NK-92 treated with Interleukin-12 subunit alpha and Interleukin-12 subunit beta, amount 100 ng/mL, for 24 hours (cell line): ENCODE measurements around the gene ZBTB49.
A peak's percentile ranks its signal among the peaks of the same experiment; 100 is the strongest.
"Not testable (repeated sequence)": the region's sequence is repeated elsewhere in the genome, so short reads cannot be mapped to it uniquely, and the experiment has no call there.

Experiments used
- DNase-seq: peaks from one replicate; lab custom pipeline; 2025; lab: John Stamatoyannopoulos, UW

The ZBTB49 gene

GRCh38 chr4:4325321-4325720 lies 35.3 kb downstream of the ZBTB49 start:
- no peak for DNase-seq

- DNase-seq = no peak
Measured at GRCh38 chr4:4326166-4326565, 36.1 kb downstream of the ZBTB49 start.

DNA sequence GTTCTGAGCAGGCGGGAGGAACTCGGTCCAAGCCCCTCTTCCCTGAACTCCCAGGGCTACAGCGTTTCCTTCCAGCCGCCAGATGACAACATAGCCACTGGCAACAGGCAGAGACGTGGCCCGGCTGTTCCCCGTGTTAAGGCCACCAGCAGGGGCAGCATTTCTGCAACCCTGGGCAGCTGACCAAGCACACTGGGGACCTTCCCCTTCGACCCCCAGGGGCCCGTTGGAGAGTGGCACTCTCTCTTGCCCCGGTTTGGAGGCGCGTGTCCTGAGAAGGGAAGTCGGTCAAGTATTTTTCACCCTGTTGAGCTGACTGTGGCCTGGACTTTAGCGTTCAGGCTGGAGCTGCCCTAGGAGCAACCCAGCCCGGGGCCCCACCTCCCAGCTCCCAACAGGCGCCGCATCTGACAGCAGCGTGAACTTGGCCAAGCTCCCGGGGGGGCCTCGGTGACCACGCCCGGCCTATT lies 37.6 kb downstream of the ZBTB49 start:
- no peak for DNase-seq

- no peak for DNase-seq
Measured at GRCh38 chr4:4328206-4328605, 38.2 kb downstream of the ZBTB49 start.

DNA sequence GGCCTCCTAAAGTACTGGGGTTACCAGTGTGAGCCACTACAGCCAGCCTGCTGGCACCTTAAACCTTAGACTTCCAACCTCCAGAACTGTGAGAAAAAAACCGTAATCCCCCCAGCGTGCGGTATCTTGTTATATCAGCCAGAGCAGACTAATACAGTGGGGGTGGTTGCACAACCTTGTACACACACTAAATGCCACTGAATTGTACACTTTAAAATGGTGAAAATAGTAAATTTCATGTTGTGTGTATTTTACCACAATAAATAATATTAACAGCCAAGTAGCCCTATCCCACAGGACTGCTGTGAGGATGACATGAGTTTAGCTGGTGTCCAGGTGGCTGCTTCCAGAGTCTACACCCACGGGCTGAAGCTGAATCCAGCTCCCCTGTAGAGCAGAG lies 38.8 kb downstream of the ZBTB49 start:
- DNase-seq = no peak

GRCh38 chr4:4329496-4329895 lies 39.4 kb downstream of the ZBTB49 start:
- no peak for DNase-seq

GRCh38 chr4:4330794-4331193 lies 40.7 kb downstream of the ZBTB49 start:
- no peak for DNase-seq

DNA sequence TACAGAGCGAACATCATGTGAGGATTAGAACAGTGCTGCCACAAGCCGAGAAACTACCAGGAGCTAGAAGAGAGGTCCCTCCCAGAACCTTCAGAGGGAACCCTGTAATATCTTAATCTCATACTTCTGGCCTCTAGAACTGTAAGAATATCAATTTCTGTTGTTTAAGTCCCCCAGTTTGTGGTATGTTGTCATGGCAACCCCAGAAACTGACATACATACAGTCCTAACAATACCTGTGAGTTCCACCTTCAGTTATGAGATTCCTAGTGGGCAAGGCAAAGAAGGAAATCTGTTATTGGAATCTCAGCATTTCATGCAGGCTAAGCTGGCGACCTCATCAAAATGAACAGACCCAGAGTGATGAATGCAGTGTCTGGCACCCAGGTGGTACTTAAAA lies 42.5 kb downstream of the ZBTB49 start:
- DNase-seq = no peak

- DNase-seq = no peak
Measured at GRCh38 chr4:4333265-4333706, 43.2 kb downstream of the ZBTB49 start.

GRCh38 chr4:4334798-4335520 lies 44.9 kb downstream of the ZBTB49 start:
- peak; percentile 43 for DNase-seq

DNA sequence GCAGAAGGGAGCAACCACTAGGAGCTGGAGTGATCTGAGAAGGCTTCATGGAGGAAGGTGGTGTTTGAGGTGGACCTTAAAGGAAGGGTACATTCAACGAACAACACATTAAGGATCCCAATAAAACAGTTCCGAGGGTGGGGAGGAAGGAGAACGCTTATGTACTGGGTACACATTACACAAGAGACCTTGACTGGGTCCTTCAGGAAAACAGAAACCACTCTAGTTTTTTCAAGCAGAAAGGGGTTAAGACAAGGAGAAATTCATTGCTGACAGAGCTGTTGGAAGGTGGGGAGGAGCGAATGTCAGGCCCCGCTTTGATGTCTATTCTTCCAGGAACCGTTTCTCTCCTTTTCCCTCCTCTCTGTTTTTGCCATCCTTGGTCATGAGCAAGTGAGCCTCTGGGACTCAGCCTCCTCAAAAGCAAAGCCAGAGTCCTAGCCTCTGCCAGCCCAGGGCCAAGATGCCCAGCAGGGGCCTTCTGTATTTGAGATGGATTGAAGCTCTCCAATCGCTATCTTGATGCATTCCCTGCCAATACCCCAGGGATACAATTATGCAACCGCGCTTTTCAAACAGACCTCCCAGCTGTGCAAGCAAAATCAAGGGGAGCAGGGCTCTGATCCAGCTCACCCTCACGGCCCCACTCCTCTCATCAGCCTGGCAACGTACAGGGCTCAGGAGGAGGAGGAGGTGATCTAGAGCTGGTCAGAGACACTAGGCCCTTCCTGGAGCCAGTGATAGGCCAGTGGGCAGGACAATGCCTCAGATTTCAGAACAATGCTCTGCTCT lies 48.4 kb downstream of the ZBTB49 start:
- DNase-seq = no peak

GRCh38 chr4:4339504-4340085 lies 49.5 kb downstream of the ZBTB49 start:
- no peak for DNase-seq

- no peak for DNase-seq
Measured at GRCh38 chr4:4341861-4342650, 52.0 kb downstream of the ZBTB49 start.

DNA sequence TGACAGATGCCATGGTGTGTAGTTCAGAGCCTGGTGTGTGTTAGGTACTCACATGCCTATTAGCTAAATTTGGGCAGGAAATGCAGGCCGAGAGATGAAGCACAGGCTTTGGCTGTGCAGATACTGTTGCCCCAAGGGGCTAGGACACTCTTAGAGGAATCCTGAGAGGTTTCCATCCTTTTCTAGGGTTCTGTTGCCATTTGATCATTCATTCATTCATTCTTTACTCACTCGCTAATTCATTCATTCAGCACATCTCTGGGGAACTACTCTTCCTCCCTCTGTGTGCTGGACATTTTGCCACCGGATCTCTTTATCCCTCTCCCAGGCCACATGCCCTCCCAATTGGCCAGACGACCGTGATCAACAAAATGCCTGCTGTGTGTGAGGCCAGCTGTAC lies 53.0 kb downstream of the ZBTB49 start:
- no peak for DNase-seq

- DNase-seq = no peak
Measured at GRCh38 chr4:4344915-4345527, 55.0 kb downstream of the ZBTB49 start.

DNA sequence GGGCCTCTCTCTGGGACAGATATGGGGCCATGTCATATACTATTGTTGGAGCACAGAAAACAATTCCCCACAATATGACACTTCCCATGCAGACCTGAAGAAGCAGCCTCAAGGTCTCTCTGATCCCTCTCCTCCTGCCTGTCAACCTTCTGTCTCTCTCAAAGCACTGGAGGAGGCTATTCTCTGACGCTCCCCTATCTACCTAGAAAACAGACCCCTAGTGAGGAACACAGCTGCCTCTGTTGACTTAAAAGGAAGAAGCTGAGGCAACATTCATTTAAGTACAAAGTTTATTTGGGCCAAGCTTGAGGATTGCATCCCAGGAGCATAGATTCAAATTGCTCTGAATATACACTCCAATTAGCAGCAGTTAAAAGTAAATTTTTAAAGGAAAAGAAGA lies 57.5 kb downstream of the ZBTB49 start:
- no peak for DNase-seq

- DNase-seq = not testable (repeated sequence)
Measured at GRCh38 chr4:4348585-4348984, 58.5 kb downstream of the ZBTB49 start.

- no peak for DNase-seq
Measured at GRCh38 chr4:4349867-4350266, 59.8 kb downstream of the ZBTB49 start.

GRCh38 chr4:4350909-4351308 lies 60.9 kb downstream of the ZBTB49 start:
- DNase-seq = no peak

GRCh38 chr4:4355302-4355701 lies 65.3 kb downstream of the ZBTB49 start:
- no peak for DNase-seq
